NCI-H774 (cell line): ENCODE data around the gene SLC9B1.

Experiments used
- DNase-seq: peaks from one replicate; lab custom pipeline; 2025; lab: John Stamatoyannopoulos, UW

The SLC9B1 gene

GRCh38 chr4:103019308-103020124 is at the start of gene SLC9B1:
SLC9B1 (minus strand) TSS chr4:103019705; CDS start chr4:102991711, 27,994 bp downstream.
- DNase-seq = peak; percentile 84

GRCh38 chr4:103067841-103068547 is 48.5 kb upstream of the SLC9B1 start:
- DNase-seq = no peak

- no peak for DNase-seq
These were observed 41.1 kb upstream of the SLC9B1 start for GRCh38 chr4:103060453-103061148.

- no peak for DNase-seq
These were observed 34.5 kb upstream of the SLC9B1 start for GRCh38 chr4:103054030-103054429.

- no peak for DNase-seq
These were observed 33.3 kb upstream of the SLC9B1 start for GRCh38 chr4:103052779-103053178.

- DNase-seq = no peak
These were observed 32.6 kb upstream of the SLC9B1 start for GRCh38 chr4:103052145-103052544.

- no peak for DNase-seq
These were observed 31.4 kb upstream of the SLC9B1 start for GRCh38 chr4:103050736-103051436.

GRCh38 chr4:103046416-103047290 is 27.1 kb upstream of the SLC9B1 start:
- no peak for DNase-seq

GRCh38 chr4:103044183-103044582 is 24.7 kb upstream of the SLC9B1 start:
- DNase-seq = no peak

GRCh38 chr4:103036169-103036568 is 16.7 kb upstream of the SLC9B1 start:
- DNase-seq = no peak

GRCh38 chr4:103032574-103032973 is 13.1 kb upstream of the SLC9B1 start:
- no peak for DNase-seq

GRCh38 chr4:103030791-103031190 is 11.3 kb upstream of the SLC9B1 start:
- no peak for DNase-seq

- DNase-seq = no peak
These were observed 9.8 kb upstream of the SLC9B1 start for GRCh38 chr4:103029300-103029699.

GRCh38 chr4:103026868-103027267 is 7.4 kb upstream of the SLC9B1 start:
- DNase-seq = no peak

- no peak for DNase-seq
These were observed 5.5 kb upstream of the SLC9B1 start for GRCh38 chr4:103024996-103025395.

- no peak for DNase-seq
These were observed 1.6 kb upstream of the SLC9B1 start for GRCh38 chr4:103021120-103021519.

- DNase-seq = no peak
These were observed 856 bp downstream of the SLC9B1 start for GRCh38 chr4:103018391-103019307.

- no peak for DNase-seq
These were observed 7.0 kb downstream of the SLC9B1 start for GRCh38 chr4:103012551-103012950.

- no peak for DNase-seq
These were observed 7.4 kb downstream of the SLC9B1 start for GRCh38 chr4:103012060-103012459.
